GM12878 (cell line): Measurements from ENCODE around the gene NUP62.

Source experiments
- BHLHE40 ChIP-seq, 2 experiments: fragments of 450-650 bp in 1 of 2; IDR thresholded peaks; 2 replicates each; pipeline ENCODE4 v1.6.1; 2011 to 2017; ENCODE audit warnings: low read depth in 2 of 2, borderline replicate concordance in 1 of 2, improper control_type of control experiment in 1 of 2, low read length in 1 of 2, mild to moderate bottlenecking in 1 of 2
- CBX5 ChIP-seq: sonication (generic); IDR thresholded peaks from 2 replicates; pipeline ENCODE4 v1.6.1; 2016; ENCODE audit warnings: low read depth, moderate library complexity, mild to moderate bottlenecking, inconsistent platforms
- ESRRA ChIP-seq: IDR thresholded peaks from 2 replicates; pipeline ENCODE4 v1.6.1; 2012; ENCODE audit warnings: mild to moderate bottlenecking, low read length, improper control_type of control experiment
- EZH2 ChIP-seq: IDR thresholded peaks from 2 replicates; pipeline ENCODE4 v1.6.1; 2012; ENCODE audit warnings: low read depth, mild to moderate bottlenecking, control low read depth, inconsistent platforms, low read length, borderline replicate concordance; ENCODE audit not compliant: control insufficient read depth
- GABPA ChIP-seq: IDR thresholded peaks from 2 replicates; pipeline ENCODE4 v1.6.1; 2014; ENCODE audit warnings: antibody characterized with exemption, low read depth, mild to moderate bottlenecking, inconsistent platforms
- MTA2 ChIP-seq: fragments of 450-650 bp; IDR thresholded peaks from 2 replicates; pipeline ENCODE4 v1.6.1; 2016; ENCODE audit warnings: low read depth, mild to moderate bottlenecking, moderate library complexity
- SMC3 ChIP-seq: IDR thresholded peaks from 2 replicates; pipeline ENCODE4 v1.6.1; 2011; ENCODE audit warnings: low read length, improper control_type of control experiment, borderline replicate concordance
- ZNF207 ChIP-seq: fragments of 450-650 bp; IDR thresholded peaks from 2 replicates; pipeline ENCODE4 v1.6.1; 2014; ENCODE audit warnings: antibody characterized with exemption, mild to moderate bottlenecking, borderline replicate concordance
- TF ChIP-seq, protein P1 (sequence below): IDR thresholded peaks from 2 replicates; pipeline ENCODE4 v1.6.1; 2011; ENCODE audit warnings: borderline replicate concordance, low read depth, mild to moderate bottlenecking, moderate library complexity, mixed read lengths, low read length; ENCODE audit not compliant: insufficient read depth; ENCODE audit errors: extremely low read length
- TF ChIP-seq, protein P2 (sequence below), 3 experiments: IDR thresholded peaks in 2 of 3; conservative IDR thresholded peaks in 1 of 3; 2 replicates each; pipeline ENCODE4 v1.5.1; 2011; ENCODE audit warnings: low read depth in 3 of 3, low read length in 3 of 3, mild to moderate bottlenecking in 3 of 3, control low read depth in 2 of 3, moderate library complexity in 2 of 3, inconsistent platforms in 1 of 3, mixed read lengths in 1 of 3; ENCODE audit not compliant: control insufficient read depth in 2 of 3, insufficient read depth in 1 of 3; ENCODE audit errors: extremely low read depth in 1 of 3
- TF ChIP-seq, protein P3 (sequence below): fragments of 450-650 bp; IDR thresholded peaks from 2 replicates; pipeline ENCODE4 v1.6.1; 2017; ENCODE audit warnings: mild to moderate bottlenecking, moderate library complexity

DNA sequence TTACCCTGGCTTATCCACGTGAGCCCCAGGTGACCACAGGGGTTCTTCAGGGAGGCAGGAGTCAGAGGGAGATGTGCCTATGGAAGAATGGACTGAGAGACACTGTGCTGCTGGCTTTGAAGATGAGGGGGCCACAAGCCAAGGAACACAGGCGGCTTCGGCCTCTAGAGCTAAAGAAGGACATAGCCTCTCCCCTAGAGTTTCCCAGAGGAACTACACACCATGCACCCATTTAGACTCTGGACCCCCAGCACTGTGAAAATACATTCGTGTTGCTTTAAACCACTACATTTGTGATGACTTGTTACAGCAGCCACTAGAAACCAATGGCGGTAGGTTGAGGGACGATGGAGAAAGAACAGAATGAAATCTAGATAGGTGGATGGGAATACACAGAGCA is 14.0 kb downstream of the NUP62 start:
- TF ChIP-seq, protein P1, sequence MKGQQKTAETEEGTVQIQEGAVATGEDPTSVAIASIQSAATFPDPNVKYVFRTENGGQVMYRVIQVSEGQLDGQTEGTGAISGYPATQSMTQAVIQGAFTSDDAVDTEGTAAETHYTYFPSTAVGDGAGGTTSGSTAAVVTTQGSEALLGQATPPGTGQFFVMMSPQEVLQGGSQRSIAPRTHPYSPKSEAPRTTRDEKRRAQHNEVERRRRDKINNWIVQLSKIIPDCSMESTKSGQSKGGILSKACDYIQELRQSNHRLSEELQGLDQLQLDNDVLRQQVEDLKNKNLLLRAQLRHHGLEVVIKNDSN: no peak
- TF ChIP-seq, protein P2, sequence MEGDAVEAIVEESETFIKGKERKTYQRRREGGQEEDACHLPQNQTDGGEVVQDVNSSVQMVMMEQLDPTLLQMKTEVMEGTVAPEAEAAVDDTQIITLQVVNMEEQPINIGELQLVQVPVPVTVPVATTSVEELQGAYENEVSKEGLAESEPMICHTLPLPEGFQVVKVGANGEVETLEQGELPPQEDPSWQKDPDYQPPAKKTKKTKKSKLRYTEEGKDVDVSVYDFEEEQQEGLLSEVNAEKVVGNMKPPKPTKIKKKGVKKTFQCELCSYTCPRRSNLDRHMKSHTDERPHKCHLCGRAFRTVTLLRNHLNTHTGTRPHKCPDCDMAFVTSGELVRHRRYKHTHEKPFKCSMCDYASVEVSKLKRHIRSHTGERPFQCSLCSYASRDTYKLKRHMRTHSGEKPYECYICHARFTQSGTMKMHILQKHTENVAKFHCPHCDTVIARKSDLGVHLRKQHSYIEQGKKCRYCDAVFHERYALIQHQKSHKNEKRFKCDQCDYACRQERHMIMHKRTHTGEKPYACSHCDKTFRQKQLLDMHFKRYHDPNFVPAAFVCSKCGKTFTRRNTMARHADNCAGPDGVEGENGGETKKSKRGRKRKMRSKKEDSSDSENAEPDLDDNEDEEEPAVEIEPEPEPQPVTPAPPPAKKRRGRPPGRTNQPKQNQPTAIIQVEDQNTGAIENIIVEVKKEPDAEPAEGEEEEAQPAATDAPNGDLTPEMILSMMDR (IDR thresholded peaks at IDR 0.05 in 2 of 3, conservative IDR thresholded peaks at IDR 0.05 in 1 of 3; ENCODE audit: control insufficient read depth in 2 of 3, extremely low read depth in 1 of 3, insufficient read depth in 1 of 3, low read depth in 3 of 3, low read length in 3 of 3): 0 out of 6 replicates have a peak, but pooled peaks of 2 of the 3 experiments have one; percentile 12 to 13
- TF ChIP-seq SMC3: no peak
- no peak for TF ChIP-seq EZH2
- no peak for TF ChIP-seq MTA2
- TF ChIP-seq ZNF207: no peak
- TF ChIP-seq BHLHE40 (IDR thresholded peaks at IDR 0.05; ENCODE audit: borderline replicate concordance in 1 of 2, low read depth in 2 of 2, low read length in 1 of 2): no peak
- TF ChIP-seq, protein P3, sequence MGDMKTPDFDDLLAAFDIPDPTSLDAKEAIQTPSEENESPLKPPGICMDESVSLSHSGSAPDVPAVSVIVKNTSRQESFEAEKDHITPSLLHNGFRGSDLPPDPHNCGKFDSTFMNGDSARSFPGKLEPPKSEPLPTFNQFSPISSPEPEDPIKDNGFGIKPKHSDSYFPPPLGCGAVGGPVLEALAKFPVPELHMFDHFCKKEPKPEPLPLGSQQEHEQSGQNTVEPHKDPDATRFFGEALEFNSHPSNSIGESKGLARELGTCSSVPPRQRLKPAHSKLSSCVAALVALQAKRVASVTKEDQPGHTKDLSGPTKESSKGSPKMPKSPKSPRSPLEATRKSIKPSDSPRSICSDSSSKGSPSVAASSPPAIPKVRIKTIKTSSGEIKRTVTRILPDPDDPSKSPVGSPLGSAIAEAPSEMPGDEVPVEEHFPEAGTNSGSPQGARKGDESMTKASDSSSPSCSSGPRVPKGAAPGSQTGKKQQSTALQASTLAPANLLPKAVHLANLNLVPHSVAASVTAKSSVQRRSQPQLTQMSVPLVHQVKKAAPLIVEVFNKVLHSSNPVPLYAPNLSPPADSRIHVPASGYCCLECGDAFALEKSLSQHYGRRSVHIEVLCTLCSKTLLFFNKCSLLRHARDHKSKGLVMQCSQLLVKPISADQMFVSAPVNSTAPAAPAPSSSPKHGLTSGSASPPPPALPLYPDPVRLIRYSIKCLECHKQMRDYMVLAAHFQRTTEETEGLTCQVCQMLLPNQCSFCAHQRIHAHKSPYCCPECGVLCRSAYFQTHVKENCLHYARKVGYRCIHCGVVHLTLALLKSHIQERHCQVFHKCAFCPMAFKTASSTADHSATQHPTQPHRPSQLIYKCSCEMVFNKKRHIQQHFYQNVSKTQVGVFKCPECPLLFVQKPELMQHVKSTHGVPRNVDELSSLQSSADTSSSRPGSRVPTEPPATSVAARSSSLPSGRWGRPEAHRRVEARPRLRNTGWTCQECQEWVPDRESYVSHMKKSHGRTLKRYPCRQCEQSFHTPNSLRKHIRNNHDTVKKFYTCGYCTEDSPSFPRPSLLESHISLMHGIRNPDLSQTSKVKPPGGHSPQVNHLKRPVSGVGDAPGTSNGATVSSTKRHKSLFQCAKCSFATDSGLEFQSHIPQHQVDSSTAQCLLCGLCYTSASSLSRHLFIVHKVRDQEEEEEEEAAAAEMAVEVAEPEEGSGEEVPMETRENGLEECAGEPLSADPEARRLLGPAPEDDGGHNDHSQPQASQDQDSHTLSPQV: no peak
- no peak for TF ChIP-seq CBX5
- TF ChIP-seq ESRRA: no peak
- TF ChIP-seq GABPA: no peak
